Liver (tissue), 9 donors: ENCODE measurements around the gene GAB2. TPM values are rescaled to one million over a fixed set of nuclear protein-coding genes. Genes with fewer than 3 reads are reported as not detected.

Experiments
- DNase-seq: peaks from one replicate; pipeline ENCODE4 v3.0.0-alpha.2; 2017; ENCODE audit warnings: low spot score
- H3K27ac ChIP-seq, 2 donors: one replicate each; pipeline ENCODE4 v1.7.0; 2013; ENCODE audit warnings: inconsistent platforms in 2 of 2, low read length in 2 of 2, control low read depth in 1 of 2, low read depth in 1 of 2, mild to moderate bottlenecking in 1 of 2
- H3K27me3 ChIP-seq, 4 donors: one replicate each; pipeline versions ENCODE4 v1.6.1 to v1.7.0; 2013; ENCODE audit warnings: low read length in 3 of 4, inconsistent platforms in 1 of 4, mild to moderate bottlenecking in 1 of 4, moderate library complexity in 1 of 4; ENCODE audit not compliant: control insufficient read depth in 4 of 4, insufficient read depth in 4 of 4
- H3K36me3 ChIP-seq, 4 donors: one replicate each; pipeline versions ENCODE4 v1.6.1 to v1.7.0; 2013; ENCODE audit warnings: low read length in 3 of 4, mild to moderate bottlenecking in 3 of 4, low read depth in 1 of 4, moderate library complexity in 1 of 4; ENCODE audit not compliant: control insufficient read depth in 4 of 4, insufficient read depth in 3 of 4
- H3K4me1 ChIP-seq, 4 donors: one replicate each; pipeline versions ENCODE4 v1.6.1 to v1.7.0; 2013; ENCODE audit warnings: low read length in 3 of 4, mild to moderate bottlenecking in 3 of 4, moderate library complexity in 1 of 4; ENCODE audit not compliant: control insufficient read depth in 4 of 4, insufficient read depth in 4 of 4
- H3K4me3 ChIP-seq, 3 donors: one replicate each; pipeline versions ENCODE4 v1.6.1 to v1.7.0; 2013; ENCODE audit warnings: low read length in 3 of 3, control low read depth in 1 of 3, low read depth in 1 of 3, mild to moderate bottlenecking in 1 of 3
- H3K9ac ChIP-seq, 2 donors: one replicate each; pipeline ENCODE4 v1.7.0; 2013; ENCODE audit warnings: low read length in 2 of 2, mild to moderate bottlenecking in 2 of 2, moderate library complexity in 2 of 2, control low read depth in 1 of 2, low read depth in 1 of 2
- H3K9me3 ChIP-seq, 4 donors: one replicate each; pipeline versions ENCODE4 v1.6.1 to v1.7.0; 2013; ENCODE audit warnings: low read length in 3 of 4; ENCODE audit not compliant: control insufficient read depth in 4 of 4
- CTCF ChIP-seq: fragments of 150-350 bp; IDR thresholded peaks from 2 replicates; pipeline ENCODE4 v1.5.1; 2017; ENCODE audit warnings: improper control_type of control experiment, low read depth, low read length; ENCODE audit not compliant: missing input control
- EGR1 ChIP-seq, 2 donors: IDR thresholded peaks; 2 replicates each; pipeline ENCODE4 v1.6.1; 2016 to 2018; ENCODE audit warnings: antibody characterized with exemption in 2 of 2, low read depth in 2 of 2
- FOXA1 ChIP-seq: IDR thresholded peaks from 2 replicates; pipeline ENCODE4 v1.6.1; 2016; ENCODE audit warnings: antibody characterized with exemption
- FOXA2 ChIP-seq: IDR thresholded peaks from 2 replicates; pipeline ENCODE4 v1.6.1; 2016; ENCODE audit warnings: antibody characterized with exemption
- GABPA ChIP-seq, 2 donors: IDR thresholded peaks in 1 of 2; conservative IDR thresholded peaks in 1 of 2; 2 replicates each; pipeline ENCODE4 v1.6.1; 2016; ENCODE audit warnings: antibody characterized with exemption in 2 of 2, mild to moderate bottlenecking in 1 of 2, moderate library complexity in 1 of 2
- HNF4A ChIP-seq, 2 donors: conservative IDR thresholded peaks; 2 replicates each; pipeline ENCODE4 v1.6.1; 2016; ENCODE audit warnings: antibody characterized with exemption in 2 of 2, mild to moderate bottlenecking in 2 of 2
- HNF4G ChIP-seq: IDR thresholded peaks from 2 replicates; pipeline ENCODE4 v1.6.1; 2016; ENCODE audit warnings: antibody characterized with exemption
- JUND ChIP-seq, 2 donors: IDR thresholded peaks; 2 replicates each; pipeline ENCODE4 v1.6.1; 2016; ENCODE audit warnings: antibody characterized with exemption in 2 of 2
- MAX ChIP-seq: IDR thresholded peaks from 2 replicates; pipeline ENCODE4 v1.6.1; 2016; ENCODE audit warnings: antibody characterized with exemption
- NR2F2 ChIP-seq: IDR thresholded peaks from 2 replicates; pipeline ENCODE4 v1.6.1; 2016; ENCODE audit warnings: antibody characterized with exemption
- RAD21 ChIP-seq, 2 donors: IDR thresholded peaks; 2 replicates each; pipeline ENCODE4 v1.6.1; 2016; ENCODE audit warnings: antibody characterized with exemption in 2 of 2, mild to moderate bottlenecking in 2 of 2
- RXRA ChIP-seq, 2 donors: IDR thresholded peaks; 2 replicates each; pipeline ENCODE4 v1.6.1; 2017 to 2018; ENCODE audit warnings: antibody characterized with exemption in 2 of 2, mild to moderate bottlenecking in 1 of 2
- SP1 ChIP-seq: IDR thresholded peaks from 2 replicates; pipeline ENCODE4 v1.6.1; 2018; ENCODE audit warnings: antibody characterized with exemption, mild to moderate bottlenecking
- TAF1 ChIP-seq: conservative IDR thresholded peaks from 2 replicates; pipeline ENCODE4 v1.6.1; 2016; ENCODE audit warnings: antibody characterized with exemption, mild to moderate bottlenecking
- YY1 ChIP-seq: IDR thresholded peaks from 2 replicates; pipeline ENCODE4 v1.6.1; 2016; ENCODE audit warnings: antibody characterized with exemption, mild to moderate bottlenecking
- WGBS: extraction: QIAGEN DNeasy Blood & Tissue Kit; methylation state at CpG from one replicate; pipeline ENCODE4 v1.1.7; 2013; 5-methylcytosine and 5-hydroxymethylcytosine counted together
- polyA plus RNA-seq, 2 donors: library from polyadenylated mRNA; stranded (reverse) in 1 of 2; unstranded in 1 of 2; fragments of 200-250 nt in 1 of 2; fragments of >200 nt in 1 of 2; fragmentation: Nextera tagmentation in 1 of 2; extraction: Ambion mirVana in 1 of 2; gene quantifications; one replicate each; pipeline versions ENCODE4 v1.2.1 to v1.2.3, GENCODE V29; 2013 to 2015
- total RNA-seq, 2 donors: library from RNA; depleted of rRNA; stranded (reverse); fragments of >200 nt; gene quantifications; one replicate each; pipeline ENCODE4 v1.2.3, GENCODE V29; 2014
- TF ChIP-seq, protein P1 (sequence below): IDR thresholded peaks from 2 replicates; pipeline ENCODE4 v1.6.1; 2016; ENCODE audit warnings: antibody characterized with exemption
- TF ChIP-seq, protein P2 (sequence below): IDR thresholded peaks from 2 replicates; pipeline ENCODE4 v1.6.1; 2016; ENCODE audit warnings: antibody characterized with exemption
- TF ChIP-seq, protein P3 (sequence below): IDR thresholded peaks from 2 replicates; pipeline ENCODE4 v1.6.1; 2016; ENCODE audit warnings: antibody characterized with exemption, mild to moderate bottlenecking
- donor health status: healthy.
- donor health status: healthy.
- donor health status: healthy.
- donor health status: healthy.
- donor health status: healthy.

Gene GAB2
- total and polyA plus RNA-seq, 4 donors = 1.3 to 3.6 (median 2.5) TPM

DNA sequence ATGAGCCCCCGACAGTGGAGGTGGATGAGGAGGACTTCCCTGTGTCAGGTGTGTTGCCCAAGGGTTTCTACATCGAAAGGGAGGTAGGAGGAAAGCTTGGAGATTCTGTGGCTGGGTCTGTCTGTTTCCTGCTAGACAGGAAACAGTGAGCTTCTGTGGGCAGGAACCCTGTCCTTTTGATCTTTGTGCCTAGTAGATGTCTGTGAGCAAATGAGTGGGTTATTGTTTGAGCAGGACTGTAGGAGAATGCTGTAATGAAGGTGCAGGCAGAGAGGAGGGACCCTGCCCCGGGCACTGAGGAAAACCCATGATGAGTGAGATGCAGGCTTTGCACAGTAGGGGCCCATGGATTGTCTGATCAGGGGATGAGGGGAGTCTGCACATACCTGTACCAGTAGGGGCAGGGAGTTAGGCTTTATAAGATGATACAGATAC is 214.9 kb downstream of the GAB2 start:
- 70% methylated on average over 3 of the region's 3 CpGs for WGBS
- H3K9me3 ChIP-seq = no peaks in the 10 kb centered on the region
- TF ChIP-seq, protein P1, sequence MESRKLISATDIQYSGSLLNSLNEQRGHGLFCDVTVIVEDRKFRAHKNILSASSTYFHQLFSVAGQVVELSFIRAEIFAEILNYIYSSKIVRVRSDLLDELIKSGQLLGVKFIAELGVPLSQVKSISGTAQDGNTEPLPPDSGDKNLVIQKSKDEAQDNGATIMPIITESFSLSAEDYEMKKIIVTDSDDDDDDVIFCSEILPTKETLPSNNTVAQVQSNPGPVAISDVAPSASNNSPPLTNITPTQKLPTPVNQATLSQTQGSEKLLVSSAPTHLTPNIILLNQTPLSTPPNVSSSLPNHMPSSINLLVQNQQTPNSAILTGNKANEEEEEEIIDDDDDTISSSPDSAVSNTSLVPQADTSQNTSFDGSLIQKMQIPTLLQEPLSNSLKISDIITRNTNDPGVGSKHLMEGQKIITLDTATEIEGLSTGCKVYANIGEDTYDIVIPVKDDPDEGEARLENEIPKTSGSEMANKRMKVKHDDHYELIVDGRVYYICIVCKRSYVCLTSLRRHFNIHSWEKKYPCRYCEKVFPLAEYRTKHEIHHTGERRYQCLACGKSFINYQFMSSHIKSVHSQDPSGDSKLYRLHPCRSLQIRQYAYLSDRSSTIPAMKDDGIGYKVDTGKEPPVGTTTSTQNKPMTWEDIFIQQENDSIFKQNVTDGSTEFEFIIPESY = no peak
- TF ChIP-seq HNF4G (no peak), YY1 (no peak), EGR1 (IDR thresholded peaks at IDR 0.05; ENCODE audit: low read depth in 2 of 2) (no peak), GABPA (IDR thresholded peaks at IDR 0.05 in 1 of 2, conservative IDR thresholded peaks at IDR 0.05 in 1 of 2) (no peak), JUND (IDR thresholded peaks at IDR 0.05) (no peak), RAD21 (IDR thresholded peaks at IDR 0.05) (no peak), FOXA1 (no peak), NR2F2 (no peak), TAF1 (no peak), RXRA (IDR thresholded peaks at IDR 0.05) (no peak), HNF4A (conservative IDR thresholded peaks at IDR 0.05) (no peak), CTCF (no peak), SP1 (no peak), MAX (no peak), FOXA2 (no peak)
- TF ChIP-seq, protein P2, sequence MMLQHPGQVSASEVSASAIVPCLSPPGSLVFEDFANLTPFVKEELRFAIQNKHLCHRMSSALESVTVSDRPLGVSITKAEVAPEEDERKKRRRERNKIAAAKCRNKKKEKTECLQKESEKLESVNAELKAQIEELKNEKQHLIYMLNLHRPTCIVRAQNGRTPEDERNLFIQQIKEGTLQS = no peak
- TF ChIP-seq, protein P3, sequence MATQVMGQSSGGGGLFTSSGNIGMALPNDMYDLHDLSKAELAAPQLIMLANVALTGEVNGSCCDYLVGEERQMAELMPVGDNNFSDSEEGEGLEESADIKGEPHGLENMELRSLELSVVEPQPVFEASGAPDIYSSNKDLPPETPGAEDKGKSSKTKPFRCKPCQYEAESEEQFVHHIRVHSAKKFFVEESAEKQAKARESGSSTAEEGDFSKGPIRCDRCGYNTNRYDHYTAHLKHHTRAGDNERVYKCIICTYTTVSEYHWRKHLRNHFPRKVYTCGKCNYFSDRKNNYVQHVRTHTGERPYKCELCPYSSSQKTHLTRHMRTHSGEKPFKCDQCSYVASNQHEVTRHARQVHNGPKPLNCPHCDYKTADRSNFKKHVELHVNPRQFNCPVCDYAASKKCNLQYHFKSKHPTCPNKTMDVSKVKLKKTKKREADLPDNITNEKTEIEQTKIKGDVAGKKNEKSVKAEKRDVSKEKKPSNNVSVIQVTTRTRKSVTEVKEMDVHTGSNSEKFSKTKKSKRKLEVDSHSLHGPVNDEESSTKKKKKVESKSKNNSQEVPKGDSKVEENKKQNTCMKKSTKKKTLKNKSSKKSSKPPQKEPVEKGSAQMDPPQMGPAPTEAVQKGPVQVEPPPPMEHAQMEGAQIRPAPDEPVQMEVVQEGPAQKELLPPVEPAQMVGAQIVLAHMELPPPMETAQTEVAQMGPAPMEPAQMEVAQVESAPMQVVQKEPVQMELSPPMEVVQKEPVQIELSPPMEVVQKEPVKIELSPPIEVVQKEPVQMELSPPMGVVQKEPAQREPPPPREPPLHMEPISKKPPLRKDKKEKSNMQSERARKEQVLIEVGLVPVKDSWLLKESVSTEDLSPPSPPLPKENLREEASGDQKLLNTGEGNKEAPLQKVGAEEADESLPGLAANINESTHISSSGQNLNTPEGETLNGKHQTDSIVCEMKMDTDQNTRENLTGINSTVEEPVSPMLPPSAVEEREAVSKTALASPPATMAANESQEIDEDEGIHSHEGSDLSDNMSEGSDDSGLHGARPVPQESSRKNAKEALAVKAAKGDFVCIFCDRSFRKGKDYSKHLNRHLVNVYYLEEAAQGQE = no peak
- peaks cover 3 to 37% (median 11%) of the 10 kb centered on the region in 4 donors for H3K36me3 ChIP-seq
- H3K9ac ChIP-seq = no peak overlapping the region
- H3K4me3 ChIP-seq = no peak overlapping the region
- H3K4me1 ChIP-seq = no peaks in the 10 kb centered on the region
- no peaks in the 10 kb centered on the region for H3K27me3 ChIP-seq
- DNase-seq = no peak
- H3K27ac ChIP-seq = no peak overlapping the region
